ENCODE results near the gene MR1.

Gene MR1

GRCh38 chr1:181064011-181064623, 30.3 kb downstream of the MR1 start:
- no peak for DNase-seq (ENCODE audit: low read depth)

DNA sequence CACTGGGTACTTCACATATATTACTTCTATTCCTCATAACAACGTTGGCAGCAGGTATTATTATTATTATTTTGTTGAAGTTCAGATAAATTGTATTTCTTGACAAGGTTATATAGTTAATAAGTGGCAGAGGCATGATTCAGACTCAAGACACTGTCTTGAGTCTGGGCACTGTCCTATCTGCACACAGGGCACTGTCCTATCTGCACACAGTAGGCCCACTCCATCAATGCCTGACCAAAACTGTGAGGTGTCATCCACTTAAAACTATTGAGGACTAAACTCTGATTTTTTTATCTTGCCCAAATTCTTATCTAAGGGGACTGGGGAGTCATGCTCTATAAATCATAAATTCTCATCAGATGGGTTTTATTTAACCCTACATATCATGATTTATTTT, 30.9 kb downstream of the MR1 start:
- DNase-seq (ENCODE audit: low read depth) = no peak

DNA sequence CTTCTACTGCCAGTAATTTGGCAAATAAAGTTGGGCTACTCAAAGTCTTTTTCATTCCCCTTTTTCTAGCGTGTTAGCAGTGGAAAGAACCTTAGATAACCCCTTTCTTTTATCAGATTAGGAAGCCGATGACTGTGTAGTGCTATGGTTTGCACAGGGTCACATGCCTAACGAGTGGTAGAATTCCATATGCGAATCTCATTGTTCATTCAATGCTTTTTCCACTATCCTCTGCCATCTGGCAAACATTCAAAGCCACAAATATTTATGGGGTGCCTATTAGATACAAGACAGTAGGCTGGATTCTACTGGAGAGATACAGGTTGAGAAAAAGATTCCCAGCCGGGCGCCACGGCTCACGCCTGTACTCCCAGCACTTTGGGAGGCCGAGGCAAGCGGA, 39.9 kb downstream of the MR1 start:
- no peak for DNase-seq (ENCODE audit: low read depth)

DNA sequence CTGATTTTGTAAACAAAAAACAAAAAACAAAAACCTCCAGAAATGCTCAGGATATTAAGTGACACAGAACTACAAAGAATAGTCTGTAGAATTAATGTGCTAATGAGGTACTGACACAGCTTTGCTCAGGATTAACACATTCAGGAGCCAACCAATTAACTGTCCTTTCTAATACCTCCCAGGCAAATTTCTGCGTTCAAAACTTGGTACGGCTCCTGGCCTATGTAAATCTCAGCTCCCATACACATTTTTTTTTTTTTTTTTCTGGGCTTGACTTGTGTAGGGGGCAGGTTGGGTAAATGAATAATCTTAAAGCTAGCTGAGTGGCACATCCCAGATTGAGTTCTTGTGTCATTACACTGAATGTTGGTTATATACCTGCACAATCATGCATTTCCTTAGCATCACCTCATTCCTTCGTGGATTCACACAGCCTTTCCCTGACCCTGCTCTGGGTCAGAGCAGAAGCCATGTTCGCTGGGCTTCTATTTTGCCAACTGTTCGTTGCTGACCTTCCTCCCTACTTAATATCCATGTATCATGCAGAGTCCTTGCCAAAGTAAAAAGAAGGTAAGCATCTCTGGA, 42.1 kb downstream of the MR1 start:
- no peak for DNase-seq (ENCODE audit: low read depth)

- DNase-seq (ENCODE audit: low read depth) = no peak
These were observed 43.1 kb downstream of the MR1 start for GRCh38 chr1:181076852-181077251.

GRCh38 chr1:181077576-181078242, 43.9 kb downstream of the MR1 start:
- DNase-seq (ENCODE audit: low read depth) = no peak

DNA sequence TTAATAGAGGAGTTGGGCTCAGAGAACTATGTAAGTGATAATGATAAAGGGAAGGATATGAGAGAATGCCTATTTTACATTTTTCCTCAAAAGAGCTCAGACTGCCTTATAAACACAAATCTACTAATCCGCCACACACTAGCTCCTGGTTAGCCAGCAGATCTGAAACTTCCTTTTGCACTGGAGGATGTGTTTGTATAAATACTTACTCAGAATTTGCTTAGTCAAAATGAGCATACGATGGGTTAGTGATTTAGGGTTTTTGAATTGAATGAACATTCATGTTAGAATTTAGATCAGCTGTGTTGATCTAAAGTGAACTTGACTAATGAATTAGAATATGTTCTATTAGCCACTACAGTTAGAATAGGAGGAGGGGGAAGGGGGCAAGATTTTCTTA, 45.6 kb downstream of the MR1 start:
- DNase-seq (ENCODE audit: low read depth) = no peak

- no peak for DNase-seq (ENCODE audit: low read depth)
These were observed 46.1 kb downstream of the MR1 start for GRCh38 chr1:181079920-181080319.

- no peak for DNase-seq (ENCODE audit: low read depth)
These were observed 46.8 kb downstream of the MR1 start for GRCh38 chr1:181080556-181080955.

DNA sequence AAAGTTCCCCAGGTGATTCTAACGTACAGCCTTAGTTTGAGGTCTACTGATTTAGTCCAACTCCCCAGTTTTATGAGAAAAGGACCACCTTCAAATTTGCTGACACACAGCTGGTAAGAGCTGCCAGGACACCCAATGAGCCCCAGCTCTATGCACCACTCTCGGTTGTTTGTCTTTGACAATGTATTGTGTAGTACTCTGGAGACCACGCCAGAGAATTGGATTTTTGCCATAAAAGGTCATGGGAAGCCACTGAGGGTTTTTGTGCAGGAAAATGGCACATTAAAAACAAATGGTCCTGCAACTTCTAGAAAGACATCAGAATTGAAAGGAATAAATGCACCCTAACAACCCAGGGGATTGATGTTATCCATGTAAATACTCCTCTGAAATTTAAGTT, 47.6 kb downstream of the MR1 start:
- no peak for DNase-seq (ENCODE audit: low read depth)

DNA sequence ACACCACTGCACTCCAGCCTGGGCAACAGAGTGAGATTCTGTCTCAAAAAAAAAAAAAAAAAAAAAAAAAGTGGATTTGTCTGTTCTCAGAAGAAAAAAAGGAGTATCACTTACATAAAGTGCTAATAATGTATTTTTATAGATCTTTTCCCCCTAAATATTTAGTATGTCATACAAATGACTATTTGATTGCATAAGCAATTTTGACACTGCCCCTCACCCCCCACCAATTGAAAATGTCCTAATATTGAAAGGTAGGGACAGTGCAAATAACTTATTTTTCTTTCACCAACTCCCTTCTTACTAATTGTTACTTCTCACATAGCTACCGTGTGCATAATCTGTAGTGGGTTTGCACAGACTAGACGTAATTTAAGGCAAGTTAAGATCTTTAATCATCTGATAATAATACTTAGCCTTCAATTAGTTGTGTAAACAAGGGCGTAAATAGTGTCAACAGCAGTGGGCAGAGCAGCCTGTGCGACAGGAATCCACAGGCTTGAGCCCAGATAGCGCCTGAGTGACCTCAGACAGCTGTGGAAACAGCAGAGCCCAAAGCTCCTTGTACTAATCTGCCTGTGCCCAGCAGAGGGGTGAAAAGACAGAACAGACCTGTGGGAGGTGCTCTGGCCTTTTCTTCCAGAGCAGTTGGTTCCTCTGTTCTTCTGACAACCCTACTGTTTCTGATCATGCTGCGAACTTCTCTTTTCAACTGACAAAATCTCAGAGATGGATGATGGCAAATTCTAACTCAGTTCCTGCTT, 50.2 kb downstream of the MR1 start:
- DNase-seq (ENCODE audit: low read depth) = peak; percentile 40

DNA sequence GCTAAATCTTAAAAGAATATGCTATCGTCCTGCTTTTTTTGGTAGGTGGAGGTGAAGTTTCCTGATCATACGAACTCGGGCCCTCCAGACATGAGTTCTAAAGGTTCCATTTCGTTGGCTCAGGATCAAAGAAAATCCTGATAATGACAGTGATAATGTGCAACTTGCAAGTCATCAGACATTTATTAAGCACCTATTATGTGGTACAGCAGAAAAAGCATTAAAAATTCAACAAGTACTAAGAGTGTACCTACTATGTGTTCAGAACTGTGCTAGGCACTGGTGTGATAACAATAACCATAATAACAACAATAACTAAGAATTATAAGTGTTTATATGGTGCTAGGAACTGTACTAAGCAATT, 50.8 kb downstream of the MR1 start:
- DNase-seq (ENCODE audit: low read depth) = no peak

- no peak for DNase-seq (ENCODE audit: low read depth)
These were observed 52.3 kb downstream of the MR1 start for GRCh38 chr1:181086091-181086490.

DNA sequence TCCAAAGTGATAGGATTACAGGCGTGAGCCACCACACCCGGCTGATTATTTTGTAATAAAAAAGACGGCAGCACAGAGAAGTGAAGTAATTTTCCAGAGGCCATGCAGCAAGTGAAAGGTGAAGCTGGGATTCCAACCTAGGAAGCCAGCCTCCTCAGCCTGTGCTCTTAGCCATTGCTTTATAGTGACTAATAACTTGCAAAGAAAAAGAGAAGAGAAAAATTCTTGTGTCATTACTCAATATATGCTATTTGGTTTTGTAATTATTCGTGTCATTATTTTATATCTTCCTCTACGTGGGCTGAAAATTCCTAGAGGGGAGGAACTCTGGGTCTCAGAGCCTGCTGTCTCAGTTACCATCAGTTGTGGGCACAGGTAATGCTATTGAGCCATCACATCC, 53.1 kb downstream of the MR1 start:
- DNase-seq (ENCODE audit: low read depth) = no peak

DNA sequence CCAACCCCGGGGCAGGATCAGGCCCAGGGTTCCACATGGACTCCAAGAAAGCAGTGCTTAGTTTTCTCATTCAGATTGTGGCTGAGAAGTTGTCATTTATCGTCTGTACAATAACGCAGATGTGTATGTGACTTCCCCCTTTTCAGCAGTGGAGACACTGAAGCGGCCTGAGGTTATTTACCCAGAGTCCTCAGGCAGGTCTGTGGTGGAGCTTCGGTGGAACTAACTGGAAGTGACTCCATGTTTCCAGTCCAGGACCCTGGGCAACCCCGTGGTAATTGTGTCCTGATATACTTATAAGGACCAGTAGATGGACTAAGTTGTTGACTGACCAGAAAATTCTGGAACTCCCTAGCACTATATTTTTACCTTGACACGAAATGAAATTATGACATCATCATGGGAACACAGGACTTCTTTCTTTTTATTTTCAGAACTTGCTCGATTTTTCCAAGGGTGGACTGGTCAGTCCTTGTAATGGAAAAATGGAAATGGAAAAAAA, 53.7 kb downstream of the MR1 start:
- no peak for DNase-seq (ENCODE audit: low read depth)

DNA sequence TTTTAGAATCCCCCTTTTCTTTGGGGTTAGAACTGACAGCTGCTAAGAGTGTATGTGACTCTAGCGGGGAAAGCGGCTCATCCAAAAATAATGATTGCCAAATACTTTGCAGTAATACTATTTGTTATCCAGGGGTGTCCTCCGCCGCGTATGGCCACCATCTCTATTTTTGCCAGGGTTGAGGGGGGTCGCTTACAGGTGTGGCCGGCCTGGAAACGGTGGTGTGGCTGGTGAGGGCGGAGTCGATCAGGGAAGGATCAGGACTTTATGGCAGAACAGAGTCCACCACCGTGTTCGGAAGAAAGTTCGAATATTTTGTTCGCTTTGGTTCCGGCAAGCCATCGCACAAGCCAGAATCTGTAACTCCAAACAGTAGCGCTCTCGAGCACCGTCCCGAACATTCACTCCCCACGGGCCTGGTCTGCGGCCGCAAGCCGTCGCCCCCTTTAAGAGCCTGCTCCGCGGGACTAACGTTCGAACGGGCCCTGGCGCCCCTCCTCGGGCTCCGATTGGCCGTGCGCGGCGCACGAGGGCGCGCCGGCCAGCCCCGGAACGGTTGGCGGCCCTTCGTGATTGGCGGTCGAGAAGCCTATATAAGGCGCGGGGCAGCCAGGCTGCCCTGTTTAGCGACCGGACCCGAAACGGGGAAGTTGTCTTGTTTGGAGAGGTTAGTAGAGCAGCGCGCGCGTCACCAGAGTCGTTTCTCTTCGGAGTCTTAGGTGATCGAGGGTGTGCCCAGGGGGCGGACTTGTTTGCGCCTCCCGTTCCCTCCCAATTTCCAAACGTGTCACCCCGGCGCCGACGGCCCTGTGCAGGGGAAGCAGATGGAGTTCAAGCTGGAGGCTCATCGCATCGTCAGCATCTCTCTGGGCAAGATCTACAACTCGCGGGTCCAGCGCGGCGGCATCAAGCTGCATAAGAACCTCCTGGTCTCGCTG, 54.6 kb downstream of the MR1 start, which contains the start of gene IER5:
Gene IER5 (plus strand): TSS at position 622 of the 938 bp plus-strand sequence. CDS start 203 bp downstream, at position 825.
- DNase-seq (ENCODE audit: low read depth) = peak; percentile 96

DNA sequence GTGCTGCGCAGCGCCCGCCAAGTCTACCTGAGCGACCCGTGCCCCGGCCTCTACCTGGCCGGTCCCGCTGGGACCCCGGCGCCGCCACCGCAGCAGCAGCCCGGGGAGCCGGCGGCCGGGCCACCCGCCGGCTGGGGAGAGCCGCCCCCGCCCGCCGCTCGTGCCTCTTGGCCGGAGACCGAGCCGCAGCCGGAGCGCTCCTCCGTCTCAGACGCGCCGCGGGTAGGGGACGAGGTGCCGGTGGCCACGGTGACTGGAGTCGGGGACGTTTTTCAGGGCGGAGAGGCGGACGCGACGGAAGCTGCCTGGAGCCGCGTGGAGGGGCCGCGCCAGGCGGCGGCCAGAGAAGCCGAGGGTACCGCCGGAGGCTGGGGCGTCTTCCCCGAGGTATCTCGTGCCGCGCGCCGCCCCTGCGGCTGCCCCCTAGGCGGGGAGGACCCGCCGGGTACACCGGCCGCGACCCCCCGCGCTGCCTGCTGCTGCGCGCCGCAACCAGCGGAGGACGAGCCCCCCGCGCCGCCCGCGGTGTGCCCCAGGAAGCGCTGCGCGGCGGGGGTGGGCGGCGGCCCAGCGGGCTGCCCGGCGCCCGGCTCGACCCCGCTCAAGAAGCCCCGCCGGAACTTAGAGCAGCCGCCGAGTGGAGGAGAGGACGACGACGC, 55.4 kb downstream of the MR1 start:
- DNase-seq (ENCODE audit: low read depth) = no peak

DNA sequence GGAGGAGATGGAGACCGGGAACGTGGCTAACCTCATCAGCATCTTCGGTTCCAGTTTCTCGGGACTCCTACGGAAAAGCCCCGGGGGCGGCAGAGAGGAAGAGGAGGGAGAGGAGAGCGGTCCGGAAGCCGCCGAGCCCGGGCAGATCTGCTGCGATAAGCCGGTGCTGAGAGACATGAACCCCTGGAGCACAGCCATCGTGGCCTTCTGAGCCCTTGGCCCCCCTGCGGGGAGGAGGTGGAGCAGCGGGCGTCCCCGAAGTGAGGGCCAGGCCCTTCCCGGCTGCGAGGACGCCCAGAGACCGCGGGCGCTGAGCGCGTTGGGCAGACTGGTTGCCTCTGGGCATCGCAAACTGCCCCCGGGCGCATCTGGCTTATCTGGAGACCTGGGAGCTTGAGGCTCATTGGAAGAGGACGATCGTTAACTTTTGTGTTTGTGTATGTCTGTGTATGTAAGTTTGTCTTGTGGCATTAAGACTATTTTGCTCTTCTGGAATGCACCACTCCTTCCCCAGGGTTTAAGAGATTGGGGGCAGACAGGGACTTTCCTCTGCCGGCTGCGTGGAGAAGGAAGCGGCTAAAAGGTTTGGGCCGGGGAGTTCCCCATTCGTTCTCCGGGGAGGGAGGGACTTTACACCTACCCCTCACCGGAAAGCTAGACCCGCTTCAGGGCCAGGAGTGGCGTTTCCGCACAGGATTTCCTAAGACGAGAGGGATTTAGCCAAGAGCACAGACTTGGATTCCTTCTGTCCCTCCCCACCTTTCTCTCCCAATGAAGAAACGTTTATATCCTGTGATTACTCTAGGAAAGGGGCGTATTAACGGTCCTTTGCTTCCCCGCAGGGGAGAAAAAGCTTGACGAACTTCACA, 56.1 kb downstream of the MR1 start:
- DNase-seq (ENCODE audit: low read depth) = peak; percentile 75

GRCh38 chr1:181090641-181091126, 56.9 kb downstream of the MR1 start:
- DNase-seq (ENCODE audit: low read depth) = no peak
